HG03066 (cell line): ENCODE measurements around the gene PRXL2B.
"Not testable (repeated sequence)": the region's sequence is repeated elsewhere in the genome, so short reads cannot be mapped to it uniquely, and the experiment has no call there.

Experiments used
- ATAC-seq: cut with Tn5 transposase; IDR thresholded peaks from one replicate; pipeline ENCODE4 v1.9.1; 2021; ENCODE audit warnings: low read depth; ENCODE audit not compliant: unreplicated experiment

The PRXL2B gene

DNA sequence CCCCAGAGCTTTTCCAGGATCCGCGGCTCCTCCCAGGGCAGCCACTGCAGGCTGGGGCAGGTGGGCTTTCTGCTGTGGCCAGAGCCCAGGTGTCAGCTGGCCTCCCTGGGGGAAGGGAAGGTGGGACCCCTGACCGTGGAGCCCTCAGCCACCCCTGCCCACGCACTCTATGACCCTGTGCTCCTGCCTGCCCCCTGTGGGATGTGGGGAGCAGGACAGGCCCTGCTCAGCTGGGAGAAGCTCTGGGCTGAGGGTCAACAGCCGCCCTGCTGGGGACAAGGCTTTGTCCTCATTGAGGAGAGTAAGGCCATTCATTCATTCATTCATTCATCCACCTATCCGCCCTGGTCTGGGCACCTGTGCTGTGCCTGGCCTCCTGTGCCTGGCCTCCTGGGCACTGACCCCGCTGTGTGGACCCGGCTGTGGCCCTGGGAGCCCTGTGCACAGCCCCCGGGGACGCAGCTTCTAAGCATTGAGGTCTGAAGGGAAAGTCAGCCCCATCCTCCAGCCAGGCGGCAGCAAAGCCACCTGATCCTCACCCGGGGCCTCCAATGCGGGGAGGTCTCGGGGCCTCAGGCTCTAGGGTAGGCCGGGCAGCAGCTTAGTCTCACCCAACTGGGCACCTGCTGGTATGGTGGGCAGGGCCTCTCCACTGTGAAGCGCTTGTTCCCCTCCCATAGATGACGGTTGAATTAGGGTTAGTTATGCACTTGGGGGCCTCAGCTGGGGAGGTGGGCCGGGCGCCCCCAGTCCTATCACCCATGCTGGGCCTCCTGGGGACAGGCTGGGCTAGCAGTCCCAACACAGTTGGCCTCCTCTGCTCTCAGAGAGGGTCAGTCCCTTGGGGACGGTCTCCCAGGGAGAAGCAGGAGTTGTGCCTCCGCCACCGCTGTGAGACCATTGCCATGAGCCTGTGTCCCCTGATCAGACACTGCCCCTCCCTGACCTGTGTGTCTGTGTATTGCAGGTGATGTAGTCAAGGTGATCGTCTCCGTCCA, 24.4 kb upstream of the PRXL2B start:
- ATAC-seq = no peak

DNA sequence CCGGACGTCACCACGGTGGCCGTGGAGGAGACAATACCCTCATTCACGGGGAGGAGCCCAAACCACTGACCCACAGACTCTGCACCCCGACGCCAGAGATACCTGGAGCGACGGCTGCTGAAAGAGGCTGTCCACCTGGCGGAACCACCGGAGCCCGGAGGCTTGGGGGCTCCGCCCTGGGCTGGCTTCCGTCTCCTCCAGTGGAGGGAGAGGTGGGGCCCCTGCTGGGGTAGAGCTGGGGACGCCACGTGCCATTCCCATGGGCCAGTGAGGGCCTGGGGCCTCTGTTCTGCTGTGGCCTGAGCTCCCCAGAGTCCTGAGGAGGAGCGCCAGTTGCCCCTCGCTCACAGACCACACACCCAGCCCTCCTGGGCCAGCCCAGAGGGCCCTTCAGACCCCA, 23.4 kb upstream of the PRXL2B start:
- no peak for ATAC-seq

DNA sequence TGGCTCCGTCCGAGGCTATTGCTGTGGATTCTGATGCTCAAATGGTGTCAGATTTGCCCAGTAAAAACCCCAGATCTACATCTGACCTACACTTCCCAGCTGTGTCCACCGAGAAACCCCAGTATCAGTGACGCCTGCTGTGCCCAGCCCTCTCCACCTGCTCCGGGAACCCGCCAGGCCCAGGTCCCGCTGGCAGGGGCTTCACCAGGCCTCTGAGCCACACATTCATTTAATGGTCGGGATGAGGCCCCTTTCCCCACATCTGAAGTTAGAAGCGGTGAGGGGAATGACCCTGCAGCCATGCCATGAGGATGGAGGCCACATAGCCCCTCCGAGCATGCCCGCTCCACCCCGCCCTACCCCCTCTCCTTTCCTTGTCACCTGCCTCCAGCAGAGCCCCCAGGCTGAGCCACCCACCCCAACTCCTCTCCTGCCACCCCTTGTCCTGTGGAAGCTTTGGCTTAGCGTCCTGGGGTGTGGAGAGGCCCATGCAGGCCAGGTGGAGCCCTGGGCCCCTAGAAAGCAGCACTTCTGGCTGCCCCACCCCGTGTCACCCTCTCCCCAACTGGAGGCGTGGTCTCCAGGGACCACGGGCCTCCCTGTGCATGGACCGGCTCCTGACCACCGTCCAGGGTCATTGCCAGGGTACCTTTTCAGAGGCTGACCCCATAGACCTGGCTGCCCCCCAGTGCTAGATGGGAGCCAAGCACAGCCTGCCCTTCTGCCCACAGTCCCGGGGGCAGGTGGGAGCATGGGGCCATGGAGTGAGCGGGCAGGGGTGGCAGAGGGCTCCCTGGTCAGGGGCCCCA, 22.4 kb upstream of the PRXL2B start:
- ATAC-seq = no peak

DNA sequence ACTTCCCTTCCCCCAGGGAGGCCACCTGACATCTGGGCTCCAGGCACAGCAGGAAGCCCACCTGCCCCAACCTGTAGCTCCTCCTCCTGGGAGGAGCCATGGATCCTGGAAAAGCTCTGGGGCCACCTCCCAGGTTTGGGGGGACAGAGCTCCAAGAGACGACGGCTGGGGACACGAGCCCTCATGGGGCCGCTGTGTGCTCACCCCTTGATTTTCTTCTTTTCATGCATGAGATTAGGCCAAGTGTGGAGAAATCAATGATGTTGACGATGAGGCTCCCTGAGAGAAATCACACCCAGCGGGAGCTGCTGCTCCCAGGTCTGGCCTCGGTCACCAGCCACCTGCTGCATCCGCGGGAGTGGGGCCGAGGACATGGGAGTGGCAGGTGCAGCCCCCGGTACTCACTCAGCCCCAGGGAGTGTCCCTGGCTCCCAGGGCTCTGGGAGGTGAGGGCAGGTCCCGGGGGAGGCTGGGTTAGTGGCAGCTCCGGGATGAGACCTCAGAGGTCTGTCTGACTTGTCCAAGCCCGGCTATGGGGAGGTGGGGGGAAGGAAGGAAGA, 21.7 kb upstream of the PRXL2B start:
- no peak for ATAC-seq

DNA sequence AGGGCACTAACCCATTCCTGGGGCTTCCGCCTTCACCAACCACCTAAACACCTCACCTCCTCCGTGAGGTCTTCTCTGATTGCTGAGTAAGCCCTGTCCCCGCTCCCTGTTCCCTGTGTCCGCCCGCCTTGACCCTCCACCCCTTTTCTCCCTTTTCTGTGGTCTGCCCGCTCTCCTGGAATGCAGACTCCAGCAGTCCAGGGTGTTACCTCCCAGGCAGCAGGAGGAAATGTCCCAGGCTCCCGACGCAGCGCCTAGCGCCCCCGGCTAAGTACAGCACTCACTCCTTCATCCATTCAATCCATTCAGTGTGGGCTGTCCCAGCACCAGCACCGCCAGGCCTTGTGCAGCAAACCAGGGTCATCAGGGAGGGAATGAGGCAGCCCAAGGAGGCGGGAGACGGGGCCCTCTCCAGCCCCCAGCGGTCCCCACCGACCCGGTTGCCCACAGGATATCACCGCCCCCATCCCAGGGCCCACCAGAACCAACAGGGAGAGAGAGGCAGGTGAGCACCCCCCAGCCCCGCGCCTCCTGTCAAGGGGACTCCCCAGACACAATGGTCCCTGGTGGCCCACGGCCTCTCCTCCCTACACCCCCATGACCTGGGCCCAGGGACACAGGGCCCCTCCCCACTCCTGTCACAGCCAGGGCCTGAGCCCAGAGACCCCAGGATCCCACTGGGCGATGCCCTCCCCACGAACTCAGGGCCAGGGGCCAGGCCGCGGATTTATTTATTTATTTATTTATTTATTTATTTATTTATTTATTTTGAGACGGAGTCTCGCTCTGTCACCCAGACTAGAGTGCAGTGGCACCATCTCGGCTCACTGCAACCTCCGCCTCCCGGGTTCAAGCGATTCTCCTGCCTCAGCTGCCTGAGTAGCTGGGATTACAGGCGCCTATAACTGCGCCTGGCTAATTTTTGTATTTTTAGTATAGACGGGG, 20.2 kb upstream of the PRXL2B start:
- no peak for ATAC-seq

DNA sequence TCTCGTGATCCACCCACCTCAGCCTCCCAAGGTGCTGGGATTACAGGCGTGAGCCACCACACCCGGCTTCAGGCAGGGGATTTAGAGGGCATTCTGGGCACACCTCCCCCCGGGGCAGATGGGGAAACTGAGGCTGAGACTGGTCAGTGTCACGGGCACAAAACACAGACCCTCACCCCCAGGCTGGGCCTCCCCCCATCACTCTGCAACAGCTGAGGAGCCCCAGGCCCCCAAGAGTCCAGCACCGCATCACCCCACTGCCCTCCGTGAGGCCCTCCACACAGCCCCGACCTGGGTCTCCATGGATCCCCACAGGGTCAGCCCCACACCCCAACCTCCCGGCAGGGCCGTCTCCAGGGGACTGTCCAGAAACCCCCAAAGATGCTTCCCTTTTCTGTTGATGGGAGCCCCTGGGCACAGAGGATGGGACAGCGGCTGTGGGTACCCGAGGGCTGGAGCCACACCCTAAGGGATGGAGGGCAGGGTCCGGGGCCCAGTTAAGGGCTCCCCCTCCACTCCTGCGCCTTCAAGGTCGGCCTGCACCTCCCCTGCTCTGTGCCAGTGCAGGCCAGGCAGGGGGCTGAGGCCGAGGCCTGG, 19.4 kb upstream of the PRXL2B start:
- no peak for ATAC-seq

DNA sequence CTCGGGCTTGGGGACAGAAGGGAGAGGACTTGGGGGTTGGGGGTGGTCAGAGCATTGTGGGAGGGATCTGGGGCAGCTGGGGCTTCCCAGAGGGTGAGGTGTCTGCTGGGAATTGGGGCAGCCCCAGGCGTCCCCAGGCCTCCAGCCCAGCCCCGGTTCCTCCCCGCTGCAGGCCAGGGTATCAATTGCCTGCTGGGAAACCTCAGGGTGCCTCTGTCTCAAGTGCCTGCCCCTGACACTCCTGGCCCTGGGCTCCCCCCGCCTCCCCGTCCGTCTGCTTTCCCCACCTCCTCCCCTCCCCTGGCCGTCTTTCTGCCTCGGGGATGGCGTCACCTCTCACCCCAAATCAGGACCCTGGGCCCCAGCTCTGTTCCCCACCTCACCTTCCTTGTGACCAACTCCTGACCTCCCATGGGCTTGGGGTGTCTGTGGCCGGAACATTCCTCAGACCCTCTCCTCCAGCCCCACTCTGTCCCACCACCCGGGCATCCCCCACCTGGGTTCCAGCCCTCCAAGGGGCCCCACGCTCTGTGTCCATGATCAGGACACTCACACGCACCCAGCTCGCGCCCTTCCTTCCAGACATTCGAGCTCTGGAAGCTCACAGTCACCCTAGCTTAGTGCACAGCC, 18.3 kb upstream of the PRXL2B start:
- not testable (repeated sequence) for ATAC-seq

DNA sequence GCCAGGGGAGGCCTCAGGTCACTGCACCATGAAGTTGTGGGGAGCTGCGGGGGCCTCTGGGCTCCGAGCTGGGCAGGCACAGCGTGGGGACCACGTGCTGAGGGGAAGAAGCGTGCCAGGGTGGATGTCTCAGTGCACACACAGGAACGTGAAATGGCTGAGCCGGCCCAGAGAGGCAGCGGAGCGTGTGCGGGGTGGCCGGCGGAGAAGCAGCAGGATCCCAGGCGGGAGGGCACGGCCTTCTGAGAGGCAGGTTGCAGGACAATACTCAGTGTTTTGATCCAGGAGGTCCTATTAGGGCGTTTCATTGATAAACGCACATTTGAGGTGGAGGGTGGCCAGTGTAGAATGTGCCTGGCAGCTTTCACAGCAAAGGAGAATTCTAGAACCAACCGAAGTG, 17.5 kb upstream of the PRXL2B start:
- no peak for ATAC-seq

DNA sequence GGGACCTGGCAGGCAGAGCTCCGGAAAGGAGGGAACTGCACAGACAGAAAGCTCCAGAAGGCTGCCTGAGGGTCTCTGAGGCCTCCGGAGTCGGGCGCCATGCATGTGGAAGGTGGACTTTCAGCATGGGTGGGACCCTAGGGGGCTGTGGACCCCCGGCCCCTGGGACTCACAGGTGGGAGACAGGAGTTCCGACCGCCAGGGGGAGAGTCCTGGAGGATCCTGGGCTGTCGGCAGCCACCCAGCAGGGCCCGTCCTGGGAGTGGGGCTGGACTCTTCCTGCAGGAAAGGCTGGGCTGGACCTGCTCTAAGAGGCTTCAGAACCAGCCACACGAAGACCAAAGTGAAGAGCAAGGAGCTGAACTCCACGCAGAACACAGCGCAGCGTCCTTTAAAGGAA, 16.9 kb upstream of the PRXL2B start:
- ATAC-seq = not testable (repeated sequence)

DNA sequence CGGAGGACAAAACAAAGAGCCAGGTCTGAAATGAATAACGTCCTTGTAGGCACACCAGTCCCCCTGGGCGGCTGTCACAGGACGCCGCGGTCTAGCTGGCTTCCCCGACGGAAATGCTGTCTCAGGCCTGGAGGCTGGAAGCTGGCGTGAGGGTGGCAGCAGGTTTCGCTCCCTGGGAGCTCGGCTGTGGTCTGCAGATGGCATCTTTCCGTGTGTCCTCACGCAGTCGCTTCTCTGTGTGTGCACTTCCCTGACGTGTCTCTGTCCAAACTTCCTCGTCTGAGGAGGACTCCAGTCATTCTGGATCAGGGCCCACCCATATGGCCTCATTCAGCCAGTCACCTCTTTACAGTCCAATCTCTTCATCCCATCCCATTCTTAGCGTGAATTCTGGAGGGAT, 16.2 kb upstream of the PRXL2B start:
- ATAC-seq = no peak

DNA sequence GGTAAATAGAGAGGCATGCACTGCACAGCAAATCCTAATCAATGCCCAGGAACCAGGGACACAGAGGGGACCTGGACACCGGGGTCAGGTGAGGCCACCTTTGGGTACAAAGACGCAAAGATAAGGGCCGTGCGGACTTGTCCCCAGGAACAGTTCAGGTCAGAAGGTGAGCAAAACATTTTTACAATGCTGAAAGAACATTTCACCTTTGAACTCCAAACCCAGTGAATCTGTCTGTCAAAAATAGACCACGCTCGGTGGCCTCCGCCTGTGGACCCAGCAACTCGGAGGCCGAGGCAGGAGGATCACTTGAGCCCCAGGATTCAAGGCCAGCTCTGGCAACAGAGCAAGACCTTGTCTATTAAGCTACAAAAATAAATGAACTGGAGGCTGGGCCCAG, 15.2 kb upstream of the PRXL2B start:
- ATAC-seq = no peak

DNA sequence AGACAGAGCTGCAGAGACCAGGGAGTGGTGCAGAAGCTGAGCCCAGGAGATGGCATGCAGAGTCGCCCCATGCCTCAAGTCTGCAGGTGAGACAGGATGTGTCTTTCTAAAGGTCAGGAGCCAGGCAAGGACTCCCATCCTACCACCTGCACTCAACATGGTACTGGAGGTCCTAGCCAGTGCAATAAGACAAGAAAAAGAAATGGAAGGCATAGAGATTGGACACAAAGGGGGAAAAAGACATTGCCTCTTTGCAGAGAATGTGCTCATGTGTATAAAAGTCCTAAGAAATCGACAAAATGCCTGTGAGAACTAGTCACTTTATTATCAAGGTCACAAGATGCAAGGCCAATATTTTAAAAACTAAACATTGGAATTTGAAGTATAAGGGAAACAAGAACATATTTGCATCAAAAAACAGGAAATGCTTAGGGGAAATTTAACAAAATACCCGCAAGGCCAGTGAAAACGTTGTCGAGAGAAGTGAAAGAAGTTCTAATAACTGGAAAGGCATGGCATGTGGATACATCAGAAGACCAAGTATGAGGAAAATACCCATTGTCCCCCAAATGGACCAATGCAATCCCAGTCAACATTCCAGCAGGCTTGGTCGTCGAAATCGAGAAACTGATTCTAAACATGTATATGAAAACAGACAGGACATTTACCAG, 13.2 kb upstream of the PRXL2B start:
- no peak for ATAC-seq

DNA sequence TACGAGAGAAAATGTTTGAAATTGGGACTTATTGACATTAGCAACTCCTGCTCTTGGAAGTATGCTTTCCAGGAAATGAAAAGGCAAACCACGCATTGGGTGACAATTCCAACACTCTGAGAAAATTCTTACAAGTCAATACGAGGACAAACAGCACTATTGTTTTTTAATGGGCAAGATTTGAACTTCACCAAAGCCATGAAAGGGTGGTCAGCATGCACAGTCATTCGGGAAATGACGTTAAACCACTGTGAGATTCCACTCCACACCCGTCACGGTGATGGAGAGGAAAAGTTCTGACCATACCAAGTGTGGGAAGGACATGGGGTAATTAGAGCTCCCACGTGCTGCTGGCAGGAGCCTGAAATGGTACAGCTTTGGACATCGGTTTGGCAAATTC, 12.2 kb upstream of the PRXL2B start:
- ATAC-seq = no peak

DNA sequence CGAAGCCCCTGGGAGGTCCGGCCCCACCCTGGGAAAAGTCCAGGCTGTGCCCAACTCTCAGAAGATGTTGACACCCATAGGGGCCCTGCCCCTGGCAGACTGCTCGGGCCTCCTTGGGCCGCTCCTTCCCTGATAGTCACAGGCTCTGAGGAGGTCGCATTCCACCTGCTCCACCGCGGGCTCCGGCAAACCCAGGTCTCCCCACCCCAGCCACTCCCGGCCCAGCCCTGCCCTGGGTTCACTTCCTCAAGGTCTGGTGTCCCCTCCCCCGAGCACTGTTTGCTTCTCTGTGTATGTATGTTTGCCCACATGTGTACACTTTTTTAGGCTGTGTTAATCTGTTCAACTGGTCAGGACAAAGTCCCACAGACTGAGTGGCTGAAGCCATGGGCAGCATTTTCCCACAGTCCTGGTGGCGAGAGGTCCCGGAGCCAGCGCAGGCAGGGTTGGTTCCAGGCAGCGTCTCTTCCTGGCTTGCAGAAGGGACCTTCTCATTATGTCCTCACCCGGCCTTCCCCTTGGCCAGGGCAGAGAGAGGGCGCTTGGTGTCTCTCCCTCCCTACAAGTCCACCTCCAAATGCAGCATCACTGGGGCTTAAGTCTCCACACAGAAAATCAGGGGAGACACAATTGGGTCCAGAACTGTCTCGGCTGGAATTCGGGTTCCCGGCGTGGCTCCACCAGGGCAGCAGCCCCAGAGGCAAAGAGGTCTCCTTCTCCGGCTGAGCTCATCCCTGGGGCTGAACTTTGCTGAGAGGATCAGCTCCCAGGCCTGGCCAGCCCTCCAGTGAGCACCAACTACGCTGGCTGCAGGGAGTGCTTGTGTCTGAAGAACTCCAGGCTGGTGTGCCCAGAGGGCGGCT, 10.5 kb upstream of the PRXL2B start:
- ATAC-seq = no peak

DNA sequence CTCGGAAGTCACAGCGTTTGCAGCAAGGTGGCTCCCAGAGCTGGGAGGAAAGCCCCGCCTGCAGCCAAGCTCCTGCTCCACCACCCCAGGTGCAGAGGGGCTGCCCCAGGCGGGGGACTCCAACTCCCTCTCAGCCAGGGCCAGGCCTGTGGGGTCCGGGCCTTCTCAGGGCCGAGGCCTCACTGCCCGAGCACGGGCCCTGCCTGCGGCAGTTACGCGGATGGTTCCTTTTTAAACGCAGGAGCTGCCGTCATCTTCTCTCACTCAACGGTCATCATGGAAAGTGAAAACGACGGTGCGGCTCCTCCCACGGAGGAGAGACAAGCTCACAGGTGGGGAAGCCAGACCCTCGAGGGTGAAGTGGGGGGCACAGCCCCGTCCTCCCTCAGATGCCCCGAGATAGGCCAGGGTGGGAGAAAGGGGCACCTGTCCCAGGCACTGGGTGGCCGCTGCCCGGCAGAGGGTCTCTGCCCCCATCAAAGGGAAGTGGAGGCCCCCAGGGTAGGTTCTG, 9.0 kb upstream of the PRXL2B start:
- peak; percentile 27 for ATAC-seq

DNA sequence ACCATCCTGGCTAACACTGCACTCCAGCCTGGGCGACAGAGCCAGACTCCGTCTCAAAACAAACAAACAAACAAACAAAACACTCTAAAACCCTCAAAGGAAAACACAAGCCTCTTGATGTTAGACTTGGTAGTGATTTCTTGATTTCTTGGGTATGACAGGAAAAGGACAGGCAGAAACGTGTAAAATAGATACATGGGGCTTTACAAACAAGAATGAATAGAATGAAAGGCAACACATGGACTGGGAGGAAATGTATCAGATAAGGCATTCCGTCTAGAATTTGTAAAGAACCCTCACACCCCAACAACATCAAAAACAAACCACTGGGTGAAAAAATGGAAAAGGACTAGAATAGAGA, 7.8 kb upstream of the PRXL2B start:
- ATAC-seq = no peak

DNA sequence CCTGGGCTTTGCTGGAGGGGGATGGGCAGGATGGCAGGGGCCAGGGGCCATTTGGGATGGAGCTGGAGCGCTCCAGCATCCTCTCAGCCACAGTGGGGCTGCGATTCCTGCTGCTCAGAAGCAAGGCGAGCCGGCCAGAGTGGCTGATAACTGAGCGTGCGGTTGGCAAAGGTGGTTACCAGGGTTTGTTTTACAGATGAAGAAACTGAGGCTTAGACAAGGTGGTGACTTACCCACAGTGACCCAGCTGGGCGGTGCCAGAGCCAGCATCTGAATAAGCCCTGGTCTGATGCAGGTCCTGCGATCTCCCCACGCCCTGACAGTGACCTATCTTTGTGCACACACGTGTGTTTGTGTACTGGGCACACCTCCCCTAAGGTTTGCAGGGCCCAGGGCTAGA, 5.9 kb upstream of the PRXL2B start:
- no peak for ATAC-seq

DNA sequence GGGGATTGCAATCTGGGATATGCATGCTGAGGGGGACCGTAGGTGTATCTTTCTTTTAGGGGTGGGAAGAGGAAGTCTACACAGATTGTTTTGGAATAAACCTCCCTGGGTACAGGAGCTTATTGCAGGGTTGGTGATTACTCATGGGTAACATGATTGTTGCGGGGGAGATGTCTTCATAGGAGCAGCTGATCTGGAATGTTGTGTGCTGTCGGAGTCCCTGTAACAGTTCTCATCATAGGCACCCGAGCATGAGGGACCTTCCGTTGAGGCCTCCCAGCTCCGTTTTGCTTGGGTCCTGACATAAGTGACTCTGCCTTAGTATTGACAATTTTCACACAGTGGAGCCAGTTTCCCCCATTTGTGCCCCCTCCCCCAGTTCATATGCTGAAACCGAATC, 4.2 kb upstream of the PRXL2B start:
- ATAC-seq = no peak
